ENCODE results near the gene CYB561D1.

GRCh38 chr1:109534307-109534858 is 40.5 kb downstream of the CYB561D1 start:
- TF ChIP-seq CTCF (IDR thresholded peaks at IDR 0.05) (no peak), POLR2A (IDR thresholded peaks at IDR 0.05) (no peak)

All from lower leg skin (tissue), 3 donors.